ENCODE results near the gene MYOF.
A peak's percentile ranks its signal among the peaks of the same experiment; 100 is the strongest.

Gene MYOF

GRCh38 chr10:93515071-93516005 is 33.2 kb upstream of the MYOF start:
- Histone ChIP-seq H3K27ac (ENCODE audit: low read length, poor library complexity, severe bottlenecking) (no peak overlapping the region), H3K4me3 (ENCODE audit: insufficient read depth in 1 of 2, low read depth in 1 of 2, low read length in 2 of 2) (peak overlapping the region in 1 of 2 experiments; percentile 43), H3K4ac (ENCODE audit: low read depth in 1 of 2, low read length in 2 of 2) (no peak overlapping the region), H3K23ac (ENCODE audit: low read length in 2 of 2) (no peak overlapping the region), H3K14ac (ENCODE audit: low read length in 2 of 2) (no peak overlapping the region), H2AK5ac (ENCODE audit: low read length, severe bottlenecking) (no peak overlapping the region), H3K9ac (ENCODE audit: low read length) (peak overlapping the region; percentile 83), H4K91ac (ENCODE audit: low read length) (no peak overlapping the region), H2BK15ac (ENCODE audit: low read depth, poor library complexity, severe bottlenecking) (no peak overlapping the region), H4K8ac (ENCODE audit: low read length) (no peak overlapping the region), H2BK120ac (ENCODE audit: low read depth, low read length) (no peak overlapping the region), H3K27me3 (ENCODE audit: control insufficient read depth in 1 of 2, insufficient read depth in 1 of 2, low read length in 2 of 2) (no peaks in the 10 kb centered on the region), H3K9me3 (ENCODE audit: control insufficient read depth, low read length) (no peaks in the 10 kb centered on the region), H3K79me1 (replicated peaks; ENCODE audit: low read length, poor library complexity, severe bottlenecking) (peaks cover 5% of the 10 kb centered on the region), H2BK5ac (ENCODE audit: low read depth, low read length, poor library complexity, severe bottlenecking) (no peak overlapping the region), H2BK12ac (ENCODE audit: low read length in 2 of 2) (no peak overlapping the region), H3K4me1 (ENCODE audit: control insufficient read depth, insufficient read depth, low read depth, low read length) (no peaks in the 10 kb centered on the region), H3K18ac (ENCODE audit: low read depth in 1 of 2, low read length in 2 of 2) (no peak overlapping the region), H3K36me3 (ENCODE audit: control insufficient read depth in 1 of 2, insufficient read depth in 2 of 2, low read depth in 1 of 2, low read length in 2 of 2) (peaks cover 6 to 12% of the 10 kb centered on the region in 2 experiments), H2AFZ (ENCODE audit: low read depth, low read length) (no peak overlapping the region), H3K4me2 (ENCODE audit: low read length, poor library complexity, severe bottlenecking) (no peak overlapping the region)
- DNase-seq = no peak
- WGBS = 95% methylated on average over 5 of the region's 8 CpGs

- Histone ChIP-seq H3K23ac (ENCODE audit: low read length in 2 of 2) (no peak overlapping the region), H3K27ac (ENCODE audit: low read length, poor library complexity, severe bottlenecking) (no peak overlapping the region), H3K9me3 (ENCODE audit: control insufficient read depth, low read length) (no peaks in the 10 kb centered on the region), H3K36me3 (ENCODE audit: control insufficient read depth in 1 of 2, insufficient read depth in 2 of 2, low read depth in 1 of 2, low read length in 2 of 2) (peaks cover 4 to 9% of the 10 kb centered on the region in 2 experiments), H2BK12ac (ENCODE audit: low read length in 2 of 2) (no peak overlapping the region), H3K4me2 (ENCODE audit: low read length, poor library complexity, severe bottlenecking) (no peak overlapping the region), H2AFZ (ENCODE audit: low read depth, low read length) (no peak overlapping the region), H3K4me1 (ENCODE audit: control insufficient read depth, insufficient read depth, low read depth, low read length) (no peaks in the 10 kb centered on the region), H2BK120ac (ENCODE audit: low read depth, low read length) (no peak overlapping the region), H3K14ac (ENCODE audit: low read length in 2 of 2) (no peak overlapping the region), H3K9ac (ENCODE audit: low read length) (peak overlapping the region; percentile 83), H3K79me1 (replicated peaks; ENCODE audit: low read length, poor library complexity, severe bottlenecking) (peaks cover 5% of the 10 kb centered on the region), H4K8ac (ENCODE audit: low read length) (no peak overlapping the region), H3K4ac (ENCODE audit: low read depth in 1 of 2, low read length in 2 of 2) (no peak overlapping the region), H3K18ac (ENCODE audit: low read depth in 1 of 2, low read length in 2 of 2) (no peak overlapping the region), H3K4me3 (ENCODE audit: insufficient read depth in 1 of 2, low read depth in 1 of 2, low read length in 2 of 2) (no peak overlapping the region), H2AK5ac (ENCODE audit: low read length, severe bottlenecking) (no peak overlapping the region), H2BK15ac (ENCODE audit: low read depth, poor library complexity, severe bottlenecking) (no peak overlapping the region), H4K91ac (ENCODE audit: low read length) (no peak overlapping the region), H3K27me3 (ENCODE audit: control insufficient read depth in 1 of 2, insufficient read depth in 1 of 2, low read length in 2 of 2) (no peaks in the 10 kb centered on the region), H2BK5ac (ENCODE audit: low read depth, low read length, poor library complexity, severe bottlenecking) (no peak overlapping the region)
- DNase-seq = no peak
- WGBS = 98% methylated on average over 4 of the region's 4 CpGs
Measured at GRCh38 chr10:93514521-93514920, 32.4 kb upstream of the MYOF start.

GRCh38 chr10:93513091-93513490 is 31.0 kb upstream of the MYOF start:
- no peak overlapping the region for H4K91ac ChIP-seq (ENCODE audit: low read length)
- H2AFZ ChIP-seq (ENCODE audit: low read depth, low read length) = no peak overlapping the region
- H4K8ac ChIP-seq (ENCODE audit: low read length) = no peak overlapping the region
- H2BK5ac ChIP-seq (ENCODE audit: low read depth, low read length, poor library complexity, severe bottlenecking) = no peak overlapping the region
- no CpG with 5 or more reads among the region's 1 CpG for WGBS
- no peaks in the 10 kb centered on the region for H3K4me1 ChIP-seq (ENCODE audit: control insufficient read depth, insufficient read depth, low read depth, low read length)
- no peaks in the 10 kb centered on the region for H3K27me3 ChIP-seq (ENCODE audit: control insufficient read depth in 1 of 2, insufficient read depth in 1 of 2, low read length in 2 of 2)
- no peak for DNase-seq
- H2BK120ac ChIP-seq (ENCODE audit: low read depth, low read length) = no peak overlapping the region
- no peak overlapping the region for H3K23ac ChIP-seq (ENCODE audit: low read length in 2 of 2)
- H3K36me3 ChIP-seq (ENCODE audit: control insufficient read depth in 1 of 2, insufficient read depth in 2 of 2, low read depth in 1 of 2, low read length in 2 of 2) = no peaks in the 10 kb centered on the region
- no peak overlapping the region for H3K4ac ChIP-seq (ENCODE audit: low read depth in 1 of 2, low read length in 2 of 2)
- H3K4me3 ChIP-seq (ENCODE audit: insufficient read depth in 1 of 2, low read depth in 1 of 2, low read length in 2 of 2) = no peak overlapping the region
- H3K9ac ChIP-seq (ENCODE audit: low read length) = peak overlapping the region; percentile 43
- no peak overlapping the region for H2BK12ac ChIP-seq (ENCODE audit: low read length in 2 of 2)
- no peak overlapping the region for H3K18ac ChIP-seq (ENCODE audit: low read depth in 1 of 2, low read length in 2 of 2)
- no peak overlapping the region for H3K27ac ChIP-seq (ENCODE audit: low read length, poor library complexity, severe bottlenecking)
- H3K9me3 ChIP-seq (ENCODE audit: control insufficient read depth, low read length) = no peaks in the 10 kb centered on the region
- no peak overlapping the region for H3K14ac ChIP-seq (ENCODE audit: low read length in 2 of 2)
- H3K79me1 ChIP-seq (replicated peaks; ENCODE audit: low read length, poor library complexity, severe bottlenecking) = peaks cover 5% of the 10 kb centered on the region
- no peak overlapping the region for H3K4me2 ChIP-seq (ENCODE audit: low read length, poor library complexity, severe bottlenecking)
- H2BK15ac ChIP-seq (ENCODE audit: low read depth, poor library complexity, severe bottlenecking) = no peak overlapping the region
- no peak overlapping the region for H2AK5ac ChIP-seq (ENCODE audit: low read length, severe bottlenecking)

GRCh38 chr10:93512565-93512964 is 30.4 kb upstream of the MYOF start:
- WGBS = 99% methylated on average over 1 of the region's 1 CpG
- no peak overlapping the region for H3K27ac ChIP-seq (ENCODE audit: low read length, poor library complexity, severe bottlenecking)
- peak overlapping the region; percentile 43 for H3K9ac ChIP-seq (ENCODE audit: low read length)

More at GRCh38 chr10:93512565-93512964, 30.4 kb upstream of the MYOF start:
- Histone ChIP-seq H2AFZ (ENCODE audit: low read depth, low read length) (no peak overlapping the region), H4K91ac (ENCODE audit: low read length) (no peak overlapping the region), H3K14ac (ENCODE audit: low read length in 2 of 2) (no peak overlapping the region), H2BK15ac (ENCODE audit: low read depth, poor library complexity, severe bottlenecking) (no peak overlapping the region), H3K4me3 (ENCODE audit: insufficient read depth in 1 of 2, low read depth in 1 of 2, low read length in 2 of 2) (no peak overlapping the region), H3K27me3 (ENCODE audit: control insufficient read depth in 1 of 2, insufficient read depth in 1 of 2, low read length in 2 of 2) (no peaks in the 10 kb centered on the region), H4K8ac (ENCODE audit: low read length) (no peak overlapping the region), H3K36me3 (ENCODE audit: control insufficient read depth in 1 of 2, insufficient read depth in 2 of 2, low read depth in 1 of 2, low read length in 2 of 2) (no peaks in the 10 kb centered on the region), H3K79me1 (replicated peaks; ENCODE audit: low read length, poor library complexity, severe bottlenecking) (peaks cover 3% of the 10 kb centered on the region), H3K4me1 (ENCODE audit: control insufficient read depth, insufficient read depth, low read depth, low read length) (no peaks in the 10 kb centered on the region), H3K4ac (ENCODE audit: low read depth in 1 of 2, low read length in 2 of 2) (no peak overlapping the region), H2BK12ac (ENCODE audit: low read length in 2 of 2) (no peak overlapping the region), H3K9me3 (ENCODE audit: control insufficient read depth, low read length) (no peaks in the 10 kb centered on the region), H2BK5ac (ENCODE audit: low read depth, low read length, poor library complexity, severe bottlenecking) (no peak overlapping the region), H3K4me2 (ENCODE audit: low read length, poor library complexity, severe bottlenecking) (no peak overlapping the region), H2AK5ac (ENCODE audit: low read length, severe bottlenecking) (no peak overlapping the region), H2BK120ac (ENCODE audit: low read depth, low read length) (no peak overlapping the region), H3K23ac (ENCODE audit: low read length in 2 of 2) (no peak overlapping the region), H3K18ac (ENCODE audit: low read depth in 1 of 2, low read length in 2 of 2) (no peak overlapping the region)
- DNase-seq = no peak
